ENCODE measurements around the gene OPN3.

Gene OPN3

DNA sequence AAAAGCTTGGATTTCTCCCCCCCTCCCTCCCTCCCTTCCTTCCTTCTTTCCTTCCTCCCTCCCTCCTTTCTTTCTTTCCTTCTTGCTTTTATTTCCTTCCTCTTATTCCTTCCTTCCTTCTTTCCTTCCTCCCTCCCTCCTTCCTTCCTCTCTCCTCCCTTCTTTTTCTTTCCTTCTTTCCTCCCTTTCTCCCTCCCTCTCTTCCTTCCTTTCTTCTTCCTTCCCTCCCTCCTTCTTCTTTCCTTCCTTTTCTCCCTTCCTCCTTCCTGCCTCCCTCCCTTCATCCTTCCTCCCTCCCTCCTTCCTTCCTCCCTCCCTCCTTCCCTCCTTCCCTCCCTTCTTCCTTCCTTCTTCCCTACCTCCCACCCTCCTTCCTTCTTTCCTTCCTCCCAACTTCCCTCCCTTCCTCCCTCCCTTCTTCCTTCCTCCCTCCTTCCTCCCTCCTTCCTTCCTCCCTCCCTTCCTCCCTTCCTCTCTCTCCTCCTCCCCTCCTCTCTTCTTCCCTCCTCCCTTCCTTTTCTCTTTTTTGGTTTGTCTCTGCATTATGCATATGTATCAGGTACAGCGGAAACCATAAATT lies 34.7 kb upstream of the OPN3 start:
- Histone ChIP-seq H3K36me3 (ENCODE audit: insufficient read depth, low read length) (no peaks in the 10 kb centered on the region), H3K4me2 (ENCODE audit: insufficient read depth, low read length) (no peak overlapping the region), H3K27ac (ENCODE audit: low read length) (no peak overlapping the region), H3K4me3 (ENCODE audit: low read depth in 1 of 2, low read length in 2 of 2) (no peak overlapping the region), H3K9ac (ENCODE audit: low read depth, low read length) (no peak overlapping the region), H3K27me3 (ENCODE audit: insufficient read depth, low read length, poor library complexity) (no peaks in the 10 kb centered on the region), H3K4me1 (ENCODE audit: insufficient read depth, low read length) (peaks cover 18% of the 10 kb centered on the region), H3K9me3 (ENCODE audit: insufficient read depth, low read length, severe bottlenecking) (no peaks in the 10 kb centered on the region), H3K79me2 (ENCODE audit: insufficient read depth, low read length) (no peaks in the 10 kb centered on the region), H2AFZ (ENCODE audit: low read depth, low read length) (no peak overlapping the region), H4K20me1 (ENCODE audit: insufficient read depth, low read length) (no peaks in the 10 kb centered on the region)
- DNase-seq (no peak), ATAC-seq (ENCODE audit: insufficient read depth, low read depth) (no peak)
- TF ChIP-seq, protein P1, sequence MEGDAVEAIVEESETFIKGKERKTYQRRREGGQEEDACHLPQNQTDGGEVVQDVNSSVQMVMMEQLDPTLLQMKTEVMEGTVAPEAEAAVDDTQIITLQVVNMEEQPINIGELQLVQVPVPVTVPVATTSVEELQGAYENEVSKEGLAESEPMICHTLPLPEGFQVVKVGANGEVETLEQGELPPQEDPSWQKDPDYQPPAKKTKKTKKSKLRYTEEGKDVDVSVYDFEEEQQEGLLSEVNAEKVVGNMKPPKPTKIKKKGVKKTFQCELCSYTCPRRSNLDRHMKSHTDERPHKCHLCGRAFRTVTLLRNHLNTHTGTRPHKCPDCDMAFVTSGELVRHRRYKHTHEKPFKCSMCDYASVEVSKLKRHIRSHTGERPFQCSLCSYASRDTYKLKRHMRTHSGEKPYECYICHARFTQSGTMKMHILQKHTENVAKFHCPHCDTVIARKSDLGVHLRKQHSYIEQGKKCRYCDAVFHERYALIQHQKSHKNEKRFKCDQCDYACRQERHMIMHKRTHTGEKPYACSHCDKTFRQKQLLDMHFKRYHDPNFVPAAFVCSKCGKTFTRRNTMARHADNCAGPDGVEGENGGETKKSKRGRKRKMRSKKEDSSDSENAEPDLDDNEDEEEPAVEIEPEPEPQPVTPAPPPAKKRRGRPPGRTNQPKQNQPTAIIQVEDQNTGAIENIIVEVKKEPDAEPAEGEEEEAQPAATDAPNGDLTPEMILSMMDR (IDR thresholded peaks at IDR 0.05; ENCODE audit: borderline replicate concordance, extremely low read depth, low read length, poor library complexity, severe bottlenecking), result no peak
- TF ChIP-seq EZH2 (IDR thresholded peaks at IDR 0.05; ENCODE audit: borderline replicate concordance, low read depth, low read length, severe bottlenecking), result no peak

DNA sequence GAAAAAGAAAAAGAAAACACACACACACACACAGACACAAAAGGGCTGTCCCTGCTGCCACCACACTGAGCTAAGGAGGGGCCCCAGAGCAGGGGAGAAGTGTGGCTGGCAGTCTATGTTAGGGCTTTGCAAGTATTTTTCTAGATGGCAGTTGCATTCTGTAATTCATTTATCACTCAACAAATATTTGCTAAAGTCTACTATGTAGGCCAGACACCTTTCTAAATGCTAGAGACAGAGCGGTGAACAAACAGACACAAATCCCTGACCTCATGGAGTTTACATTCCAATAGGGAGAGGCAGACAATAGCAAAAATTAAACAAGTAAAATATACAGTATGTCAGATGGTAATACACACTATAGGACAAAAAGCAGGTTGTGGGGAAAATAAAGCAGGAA lies 32.1 kb upstream of the OPN3 start:
- no peak overlapping the region for H2AFZ ChIP-seq (ENCODE audit: low read depth, low read length)
- no peak for DNase-seq
- no peaks in the 10 kb centered on the region for H3K36me3 ChIP-seq (ENCODE audit: insufficient read depth, low read length)
- H3K4me2 ChIP-seq (ENCODE audit: insufficient read depth, low read length), result no peak overlapping the region
- TF ChIP-seq EZH2 (IDR thresholded peaks at IDR 0.05; ENCODE audit: borderline replicate concordance, low read depth, low read length, severe bottlenecking), result no peak
- TF ChIP-seq, protein P1 (IDR thresholded peaks at IDR 0.05; ENCODE audit: borderline replicate concordance, extremely low read depth, low read length, poor library complexity, severe bottlenecking), result no peak
- H3K27ac ChIP-seq (ENCODE audit: low read length), result no peak overlapping the region
- H3K4me3 ChIP-seq (ENCODE audit: low read depth in 1 of 2, low read length in 2 of 2), result no peak overlapping the region
- H3K9ac ChIP-seq (ENCODE audit: low read depth, low read length), result no peak overlapping the region
- no peaks in the 10 kb centered on the region for H3K27me3 ChIP-seq (ENCODE audit: insufficient read depth, low read length, poor library complexity)
- H3K9me3 ChIP-seq (ENCODE audit: insufficient read depth, low read length, severe bottlenecking), result no peaks in the 10 kb centered on the region
- ATAC-seq (ENCODE audit: insufficient read depth, low read depth), result no peak
- H4K20me1 ChIP-seq (ENCODE audit: insufficient read depth, low read length), result no peaks in the 10 kb centered on the region
- peaks cover 7% of the 10 kb centered on the region for H3K4me1 ChIP-seq (ENCODE audit: insufficient read depth, low read length)
- H3K79me2 ChIP-seq (ENCODE audit: insufficient read depth, low read length), result no peaks in the 10 kb centered on the region

DNA sequence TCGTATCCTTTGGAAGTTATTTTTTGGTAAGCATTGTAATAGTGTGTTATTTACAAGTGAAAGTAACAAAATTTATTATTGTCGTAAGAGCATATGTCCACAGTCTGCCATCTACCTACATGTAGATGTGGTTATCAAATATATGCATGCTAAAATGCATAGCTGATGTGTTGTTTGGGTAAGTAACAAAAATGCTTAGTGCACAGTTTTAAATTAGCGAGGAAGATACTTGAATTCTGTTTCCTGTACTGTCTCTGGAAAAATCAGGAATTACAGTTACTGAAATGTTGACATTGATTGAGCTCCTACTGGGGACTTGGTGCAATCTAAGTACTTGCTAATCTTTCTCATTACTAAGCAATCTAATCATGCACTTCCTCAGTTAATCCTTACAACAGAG lies 26.2 kb upstream of the OPN3 start:
- ATAC-seq (ENCODE audit: insufficient read depth, low read depth) (no peak), DNase-seq (no peak)
- no peaks in the 10 kb centered on the region for H3K9me3 ChIP-seq (ENCODE audit: insufficient read depth, low read length, severe bottlenecking)
- no peaks in the 10 kb centered on the region for H3K79me2 ChIP-seq (ENCODE audit: insufficient read depth, low read length)
- H3K9ac ChIP-seq (ENCODE audit: low read depth, low read length), result no peak overlapping the region
- no peaks in the 10 kb centered on the region for H3K4me1 ChIP-seq (ENCODE audit: insufficient read depth, low read length)
- H3K4me2 ChIP-seq (ENCODE audit: insufficient read depth, low read length), result no peak overlapping the region
- no peak for TF ChIP-seq EZH2 (IDR thresholded peaks at IDR 0.05; ENCODE audit: borderline replicate concordance, low read depth, low read length, severe bottlenecking)
- TF ChIP-seq, protein P1 (IDR thresholded peaks at IDR 0.05; ENCODE audit: borderline replicate concordance, extremely low read depth, low read length, poor library complexity, severe bottlenecking), result no peak
- H3K36me3 ChIP-seq (ENCODE audit: insufficient read depth, low read length), result no peaks in the 10 kb centered on the region
- no peak overlapping the region for H2AFZ ChIP-seq (ENCODE audit: low read depth, low read length)
- no peaks in the 10 kb centered on the region for H3K27me3 ChIP-seq (ENCODE audit: insufficient read depth, low read length, poor library complexity)
- no peaks in the 10 kb centered on the region for H4K20me1 ChIP-seq (ENCODE audit: insufficient read depth, low read length)
- H3K4me3 ChIP-seq (ENCODE audit: low read depth in 1 of 2, low read length in 2 of 2), result no peak overlapping the region
- no peak overlapping the region for H3K27ac ChIP-seq (ENCODE audit: low read length)
